Body of pancreas (tissue), 4 donors: ENCODE results near the gene FH.

Experiments
- POLR2A ChIP-seq, 3 donors: fragments of 450-650 bp; IDR thresholded peaks; one replicate each; pipeline ENCODE4 v1.6.1; 2016; ENCODE audit warnings: antibody characterized with exemption in 3 of 3, mild to moderate bottlenecking in 2 of 3
- TF ChIP-seq, protein P1 (sequence below), 7 experiments: fragments of 450-650 bp in 4 of 7; fragments of 200-600 bp in 3 of 7; sonication (generic) in 3 of 7; IDR thresholded peaks; one replicate each; pipeline ENCODE4 v1.5.1; 2016 to 2019; ENCODE audit warnings: antibody characterized with exemption in 7 of 7

DNA sequence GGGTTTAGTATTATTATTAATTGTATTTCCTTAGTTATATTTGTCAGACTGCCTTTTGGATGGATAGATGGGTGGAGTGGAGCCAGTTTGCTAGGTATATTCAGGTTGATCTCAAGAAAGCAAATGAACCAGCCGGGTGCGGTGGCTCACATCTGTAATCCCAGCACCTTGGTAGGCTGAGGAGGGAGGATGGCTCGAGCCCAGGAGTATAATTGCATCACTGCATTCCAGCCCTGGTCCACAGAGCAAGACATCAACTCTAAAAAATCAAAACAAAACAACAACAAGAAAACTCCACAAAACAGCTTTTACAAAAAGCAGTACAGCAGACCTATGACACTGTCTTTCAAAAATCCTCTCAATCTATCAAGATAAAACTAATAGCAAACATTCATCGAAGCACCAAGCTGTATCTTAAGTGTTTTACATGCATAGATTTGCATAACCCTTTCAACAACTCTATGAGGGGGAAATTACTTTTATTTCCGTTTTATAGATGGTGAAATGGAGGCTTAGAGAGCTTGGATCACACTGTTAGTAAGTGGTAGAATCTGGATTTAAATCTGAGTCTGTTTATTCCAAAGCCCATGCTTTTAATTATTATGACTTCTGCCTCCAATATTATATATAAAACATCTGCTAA lies 38.1 kb upstream of the FH start:
- no peak for TF ChIP-seq POLR2A (IDR thresholded peaks at IDR 0.05)
- TF ChIP-seq, protein P1, sequence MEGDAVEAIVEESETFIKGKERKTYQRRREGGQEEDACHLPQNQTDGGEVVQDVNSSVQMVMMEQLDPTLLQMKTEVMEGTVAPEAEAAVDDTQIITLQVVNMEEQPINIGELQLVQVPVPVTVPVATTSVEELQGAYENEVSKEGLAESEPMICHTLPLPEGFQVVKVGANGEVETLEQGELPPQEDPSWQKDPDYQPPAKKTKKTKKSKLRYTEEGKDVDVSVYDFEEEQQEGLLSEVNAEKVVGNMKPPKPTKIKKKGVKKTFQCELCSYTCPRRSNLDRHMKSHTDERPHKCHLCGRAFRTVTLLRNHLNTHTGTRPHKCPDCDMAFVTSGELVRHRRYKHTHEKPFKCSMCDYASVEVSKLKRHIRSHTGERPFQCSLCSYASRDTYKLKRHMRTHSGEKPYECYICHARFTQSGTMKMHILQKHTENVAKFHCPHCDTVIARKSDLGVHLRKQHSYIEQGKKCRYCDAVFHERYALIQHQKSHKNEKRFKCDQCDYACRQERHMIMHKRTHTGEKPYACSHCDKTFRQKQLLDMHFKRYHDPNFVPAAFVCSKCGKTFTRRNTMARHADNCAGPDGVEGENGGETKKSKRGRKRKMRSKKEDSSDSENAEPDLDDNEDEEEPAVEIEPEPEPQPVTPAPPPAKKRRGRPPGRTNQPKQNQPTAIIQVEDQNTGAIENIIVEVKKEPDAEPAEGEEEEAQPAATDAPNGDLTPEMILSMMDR (IDR thresholded peaks at IDR 0.05), result no peak
